22Rv1 (cell line): ENCODE results near the gene ZFYVE21.

Experiments
- H3K27ac ChIP-seq: fragments of 450-650 bp; 2 replicates; pipeline ENCODE4 v1.5.1; 2017
- ZFX ChIP-seq: fragments of 450-650 bp; IDR thresholded peaks from 2 replicates; pipeline ENCODE4 v1.6.1; 2017; ENCODE audit warnings: antibody characterized with exemption, borderline replicate concordance
- TF ChIP-seq, protein P1 (sequence below): fragments of 450-650 bp; IDR thresholded peaks from 2 replicates; pipeline ENCODE4 v1.5.1; 2017; ENCODE audit warnings: mild to moderate bottlenecking

ZFYVE21 gene

DNA sequence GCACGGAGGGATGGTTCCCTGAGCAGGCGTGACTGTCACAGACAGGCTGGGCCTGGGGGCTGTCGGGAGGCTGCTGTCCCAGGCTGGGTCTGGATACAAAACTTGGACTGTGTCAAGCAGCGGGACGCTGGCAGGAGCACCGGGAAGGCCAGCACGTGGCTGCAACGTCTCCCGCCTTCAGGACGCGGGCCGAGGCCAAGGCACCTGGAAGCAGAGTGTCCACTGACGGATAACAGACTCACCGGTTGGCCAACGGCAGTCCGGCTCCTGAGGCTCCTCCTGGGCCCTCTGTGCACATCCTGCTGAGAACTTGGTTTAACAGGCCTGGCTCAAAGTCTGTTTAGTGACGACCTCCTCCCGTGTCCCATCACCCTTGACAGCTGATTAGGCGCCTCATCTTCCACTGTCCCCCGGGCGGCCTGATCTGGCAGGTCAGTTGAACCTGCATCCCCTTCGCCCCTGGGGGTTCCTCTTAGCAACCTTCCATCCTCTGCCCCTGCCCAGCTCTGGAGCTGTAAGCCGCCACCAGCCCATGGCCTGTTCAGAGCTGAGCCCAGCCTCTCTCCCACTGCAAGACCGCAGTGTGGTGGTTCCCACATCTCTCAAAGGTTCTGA is 2.9 kb upstream of the ZFYVE21 start:
- TF ChIP-seq ZFX = no peak
- TF ChIP-seq, protein P1, sequence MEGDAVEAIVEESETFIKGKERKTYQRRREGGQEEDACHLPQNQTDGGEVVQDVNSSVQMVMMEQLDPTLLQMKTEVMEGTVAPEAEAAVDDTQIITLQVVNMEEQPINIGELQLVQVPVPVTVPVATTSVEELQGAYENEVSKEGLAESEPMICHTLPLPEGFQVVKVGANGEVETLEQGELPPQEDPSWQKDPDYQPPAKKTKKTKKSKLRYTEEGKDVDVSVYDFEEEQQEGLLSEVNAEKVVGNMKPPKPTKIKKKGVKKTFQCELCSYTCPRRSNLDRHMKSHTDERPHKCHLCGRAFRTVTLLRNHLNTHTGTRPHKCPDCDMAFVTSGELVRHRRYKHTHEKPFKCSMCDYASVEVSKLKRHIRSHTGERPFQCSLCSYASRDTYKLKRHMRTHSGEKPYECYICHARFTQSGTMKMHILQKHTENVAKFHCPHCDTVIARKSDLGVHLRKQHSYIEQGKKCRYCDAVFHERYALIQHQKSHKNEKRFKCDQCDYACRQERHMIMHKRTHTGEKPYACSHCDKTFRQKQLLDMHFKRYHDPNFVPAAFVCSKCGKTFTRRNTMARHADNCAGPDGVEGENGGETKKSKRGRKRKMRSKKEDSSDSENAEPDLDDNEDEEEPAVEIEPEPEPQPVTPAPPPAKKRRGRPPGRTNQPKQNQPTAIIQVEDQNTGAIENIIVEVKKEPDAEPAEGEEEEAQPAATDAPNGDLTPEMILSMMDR = no peak
- H3K27ac ChIP-seq = peak overlapping the region; percentile 85

DNA sequence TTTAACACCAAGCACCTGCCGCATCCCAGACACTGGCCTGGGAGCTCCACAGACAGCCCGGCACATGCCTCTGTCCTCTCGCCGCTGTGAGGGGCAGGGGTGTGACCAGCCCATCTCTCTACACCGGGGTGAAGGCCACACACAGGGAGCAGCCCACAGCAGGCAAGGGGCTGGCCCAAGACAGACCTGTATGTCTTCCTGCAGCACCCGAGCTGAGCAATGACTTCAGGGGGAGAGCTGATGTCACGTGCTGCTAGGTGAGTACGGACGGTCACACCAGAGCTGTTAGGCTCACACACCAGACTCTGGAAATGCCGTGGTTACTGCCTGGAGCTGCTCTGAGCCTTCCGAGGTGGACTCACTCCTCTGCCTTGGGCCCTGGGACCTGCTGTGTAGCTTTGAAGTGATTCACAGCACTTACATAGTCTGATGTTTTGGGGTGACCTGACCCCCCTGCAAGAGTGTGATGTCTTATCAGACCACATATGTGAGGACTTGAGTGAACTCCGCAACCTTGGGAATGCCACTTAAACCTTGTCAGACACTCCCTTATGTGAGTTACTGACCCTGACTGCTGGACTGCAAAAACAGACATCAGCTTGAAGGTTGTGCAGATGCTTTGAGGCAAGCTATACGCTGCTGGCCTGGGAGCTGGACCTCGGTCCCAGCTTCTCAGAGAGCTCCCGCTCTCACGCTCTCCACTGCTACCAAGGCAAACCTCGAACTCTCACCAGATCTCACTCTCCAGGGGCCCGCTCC is 2.1 kb upstream of the ZFYVE21 start:
- no peak for TF ChIP-seq ZFX
- TF ChIP-seq, protein P1 = no peak
- peak overlapping the region; percentile 85 for H3K27ac ChIP-seq

DNA sequence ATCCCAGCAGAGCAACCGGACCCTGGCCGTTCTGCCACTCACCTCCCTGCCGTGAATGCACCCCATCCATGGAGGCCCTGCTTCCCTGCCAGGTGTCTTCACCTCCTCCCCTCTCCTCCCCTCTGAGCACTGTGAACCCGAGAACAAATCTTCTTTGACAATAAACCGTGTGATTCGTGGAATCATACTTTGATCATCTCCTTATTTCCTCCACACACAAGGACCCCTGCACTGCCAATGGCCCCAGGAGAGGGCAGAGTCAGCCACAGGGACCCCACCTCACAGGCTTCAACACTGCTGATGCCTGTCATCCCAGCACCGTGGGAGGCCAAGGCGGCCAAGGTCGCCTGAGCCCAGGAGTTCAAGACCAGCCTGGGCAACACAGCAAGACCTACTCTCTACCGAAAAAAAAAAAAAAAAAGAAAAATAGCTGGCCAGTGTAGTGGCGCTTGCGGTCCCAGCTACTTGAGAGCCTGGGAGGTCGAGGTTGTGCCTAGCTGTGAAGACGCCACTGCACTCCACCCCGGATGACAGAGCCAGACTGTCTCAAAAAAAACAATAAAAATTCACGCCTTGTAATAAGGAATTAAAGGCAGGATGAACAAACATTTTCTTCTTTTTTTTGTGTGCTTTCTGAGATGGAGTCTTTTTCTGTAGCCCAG is 1.4 kb upstream of the ZFYVE21 start:
- TF ChIP-seq, protein P1 = no peak
- no peak for TF ChIP-seq ZFX
- peak overlapping the region; percentile 85 for H3K27ac ChIP-seq

DNA sequence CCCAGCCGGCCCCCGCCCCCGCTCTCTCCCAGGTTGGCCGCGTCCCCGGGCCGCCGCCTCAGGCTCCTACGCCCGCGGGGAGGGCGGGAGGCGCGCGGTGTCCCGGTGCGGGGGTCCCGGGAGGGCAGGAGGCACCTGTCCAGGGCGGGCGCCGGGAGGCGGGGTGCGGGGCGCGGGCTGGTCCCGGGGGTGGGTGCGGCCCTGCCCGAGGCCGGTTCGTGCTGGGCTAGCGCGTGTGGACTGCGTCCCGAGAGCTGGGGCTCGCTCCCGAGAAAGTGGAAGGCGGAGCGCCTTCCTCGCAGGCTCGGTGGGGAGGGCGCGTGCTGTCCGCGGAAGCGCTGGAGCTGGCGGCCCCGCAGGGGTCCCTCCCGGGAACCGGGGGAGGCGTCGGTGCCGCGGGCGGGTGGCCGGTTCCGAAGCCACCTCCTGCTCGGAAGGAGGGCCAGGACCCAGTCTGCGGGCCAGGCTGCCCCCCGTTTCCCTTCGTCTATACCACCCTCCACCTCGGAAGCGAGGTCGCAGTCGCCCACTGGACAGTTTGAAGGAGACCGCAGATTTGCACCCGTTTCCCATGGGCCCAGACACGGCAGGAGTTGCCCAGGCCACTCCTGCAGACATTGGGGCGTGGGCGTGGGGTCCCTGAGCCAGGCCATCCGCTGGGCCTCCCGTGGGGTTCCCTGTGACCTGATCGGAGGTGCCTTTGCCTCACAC is 636 bp downstream of the ZFYVE21 start:
- peak overlapping the region; percentile 85 for H3K27ac ChIP-seq
- TF ChIP-seq, protein P1 = no peak

DNA sequence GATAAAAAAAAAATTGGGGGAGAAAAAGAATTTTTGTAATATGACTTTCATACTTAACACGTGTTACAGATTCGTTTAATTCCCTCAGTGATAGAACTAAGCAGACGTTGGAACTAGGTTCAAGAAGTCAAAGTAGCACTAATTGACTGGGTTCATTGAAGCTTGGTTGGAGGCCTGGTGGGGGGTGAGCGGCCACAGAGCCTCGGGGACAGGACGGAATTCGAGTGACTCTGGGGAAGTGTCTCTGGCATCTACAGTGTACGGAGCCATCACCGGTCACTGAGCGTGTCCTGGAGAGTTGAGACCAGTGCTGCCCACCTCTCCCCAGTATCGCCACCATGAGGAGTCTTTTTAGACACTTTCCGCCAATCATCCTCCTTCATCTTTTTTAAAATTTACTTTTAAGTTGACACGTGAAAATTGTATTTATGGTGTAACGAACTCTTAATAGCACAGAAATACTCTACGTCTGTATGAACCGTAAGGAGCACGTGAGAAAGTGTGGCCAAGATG is 1.3 kb downstream of the ZFYVE21 start:
- TF ChIP-seq, protein P1 = no peak
- no peak for TF ChIP-seq ZFX
- no peak overlapping the region for H3K27ac ChIP-seq

DNA sequence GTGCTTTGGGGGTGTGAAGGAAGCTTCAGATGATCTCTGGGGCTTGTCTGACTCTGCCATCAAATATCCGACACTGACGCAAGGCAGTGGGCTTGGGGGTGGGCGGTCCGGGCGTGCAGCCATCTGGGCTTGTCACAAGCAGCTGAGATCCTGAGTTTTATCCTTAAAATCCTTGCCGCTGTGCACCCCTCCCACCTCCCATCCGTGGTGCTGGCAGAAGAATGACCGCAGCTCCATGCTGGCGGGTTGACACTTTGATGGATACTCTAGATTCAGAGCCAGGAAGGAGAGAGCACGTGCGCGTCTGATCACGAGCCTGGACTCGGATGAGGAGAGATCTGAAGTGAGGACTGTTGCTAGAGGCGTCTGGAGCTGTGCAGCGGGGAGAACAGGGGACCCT is 3.0 kb downstream of the ZFYVE21 start:
- no peak overlapping the region for H3K27ac ChIP-seq
- TF ChIP-seq, protein P1 = no peak
- TF ChIP-seq ZFX = no peak
